ENCODE data around the gene OSBPL6. TPM values are rescaled to one million over a fixed set of nuclear protein-coding genes. Genes with fewer than 3 reads are reported as not detected.
A peak's percentile ranks its signal among the peaks of the same experiment; 100 is the strongest.

Gene OSBPL6
- total and polyA plus RNA-seq, 9 of the 15 experiments (the other 6 are each of a cell fraction or from before 2014, with no cell fraction given): 3.4 to 12.7 (median 9.3) TPM

DNA sequence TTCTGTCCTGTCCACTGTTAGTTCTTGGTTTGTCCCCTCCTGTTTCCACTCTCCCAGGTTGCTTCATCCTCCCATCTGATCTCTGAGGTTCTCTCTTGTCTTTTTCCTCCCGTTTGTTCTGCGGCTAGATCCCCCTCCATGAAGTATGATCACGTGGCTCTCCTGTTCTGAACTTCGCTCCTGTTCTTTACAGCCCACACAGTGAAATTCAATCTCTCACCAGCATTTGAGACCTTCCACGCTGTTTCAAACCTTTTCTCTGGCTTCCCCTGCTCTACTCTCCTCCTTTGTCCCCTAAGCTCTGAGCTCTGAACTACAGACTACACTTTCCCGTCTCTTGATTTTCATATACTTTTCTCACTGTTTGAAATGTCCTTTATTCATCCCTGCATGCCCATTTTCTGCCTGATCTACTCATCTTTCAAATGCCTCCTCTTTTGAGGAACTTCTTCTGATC, 83.5 kb downstream of the OSBPL6 start (continued):
- TF ChIP-seq, protein P1, sequence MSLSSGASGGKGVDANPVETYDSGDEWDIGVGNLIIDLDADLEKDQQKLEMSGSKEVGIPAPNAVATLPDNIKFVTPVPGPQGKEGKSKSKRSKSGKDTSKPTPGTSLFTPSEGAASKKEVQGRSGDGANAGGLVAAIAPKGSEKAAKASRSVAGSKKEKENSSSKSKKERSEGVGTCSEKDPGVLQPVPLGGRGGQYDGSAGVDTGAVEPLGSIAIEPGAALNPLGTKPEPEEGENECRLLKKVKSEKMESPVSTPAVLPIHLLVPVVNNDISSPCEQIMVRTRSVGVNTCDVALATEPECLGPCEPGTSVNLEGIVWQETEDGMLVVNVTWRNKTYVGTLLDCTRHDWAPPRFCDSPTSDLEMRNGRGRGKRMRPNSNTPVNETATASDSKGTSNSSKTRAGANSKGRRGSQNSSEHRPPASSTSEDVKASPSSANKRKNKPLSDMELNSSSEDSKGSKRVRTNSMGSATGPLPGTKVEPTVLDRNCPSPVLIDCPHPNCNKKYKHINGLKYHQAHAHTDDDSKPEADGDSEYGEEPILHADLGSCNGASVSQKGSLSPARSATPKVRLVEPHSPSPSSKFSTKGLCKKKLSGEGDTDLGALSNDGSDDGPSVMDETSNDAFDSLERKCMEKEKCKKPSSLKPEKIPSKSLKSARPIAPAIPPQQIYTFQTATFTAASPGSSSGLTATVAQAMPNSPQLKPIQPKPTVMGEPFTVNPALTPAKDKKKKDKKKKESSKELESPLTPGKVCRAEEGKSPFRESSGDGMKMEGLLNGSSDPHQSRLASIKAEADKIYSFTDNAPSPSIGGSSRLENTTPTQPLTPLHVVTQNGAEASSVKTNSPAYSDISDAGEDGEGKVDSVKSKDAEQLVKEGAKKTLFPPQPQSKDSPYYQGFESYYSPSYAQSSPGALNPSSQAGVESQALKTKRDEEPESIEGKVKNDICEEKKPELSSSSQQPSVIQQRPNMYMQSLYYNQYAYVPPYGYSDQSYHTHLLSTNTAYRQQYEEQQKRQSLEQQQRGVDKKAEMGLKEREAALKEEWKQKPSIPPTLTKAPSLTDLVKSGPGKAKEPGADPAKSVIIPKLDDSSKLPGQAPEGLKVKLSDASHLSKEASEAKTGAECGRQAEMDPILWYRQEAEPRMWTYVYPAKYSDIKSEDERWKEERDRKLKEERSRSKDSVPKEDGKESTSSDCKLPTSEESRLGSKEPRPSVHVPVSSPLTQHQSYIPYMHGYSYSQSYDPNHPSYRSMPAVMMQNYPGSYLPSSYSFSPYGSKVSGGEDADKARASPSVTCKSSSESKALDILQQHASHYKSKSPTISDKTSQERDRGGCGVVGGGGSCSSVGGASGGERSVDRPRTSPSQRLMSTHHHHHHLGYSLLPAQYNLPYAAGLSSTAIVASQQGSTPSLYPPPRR (CRISPR knock-in tag; IDR thresholded peaks at IDR 0.05; ENCODE audit: borderline replicate concordance): no peak
- TF ChIP-seq LEF1 (IDR thresholded peaks at IDR 0.05) (0 out of 2 replicates have a peak, but pooled peaks have one; percentile 27), CBFA2T3 (IDR thresholded peaks at IDR 0.05) (0 out of 2 replicates have a peak, but pooled peaks have one; percentile 7), NR3C1 (CRISPR knock-in tag; IDR thresholded peaks at IDR 0.05) (no peak), GABPB2 (CRISPR knock-in tag; conservative IDR thresholded peaks at IDR 0.05) (no peak), SMAD2 (IDR thresholded peaks at IDR 0.05; ENCODE audit: low read depth, low read length) (no peak), BRF1 (IDR thresholded peaks at IDR 0.05; ENCODE audit: borderline replicate concordance, extremely low read depth, insufficient read length) (no peak), SIN3A (IDR thresholded peaks at IDR 0.05; ENCODE audit: borderline replicate concordance in 2 of 2, control insufficient read depth in 1 of 2, low read depth in 2 of 2, low read length in 2 of 2) (no peak), HNRNPL (IDR thresholded peaks at IDR 0.05; ENCODE audit: low read depth, low read length) (no peak), ZNF551 (CRISPR knock-in tag; IDR thresholded peaks at IDR 0.05) (no peak)
- TF ChIP-seq, protein P2, sequence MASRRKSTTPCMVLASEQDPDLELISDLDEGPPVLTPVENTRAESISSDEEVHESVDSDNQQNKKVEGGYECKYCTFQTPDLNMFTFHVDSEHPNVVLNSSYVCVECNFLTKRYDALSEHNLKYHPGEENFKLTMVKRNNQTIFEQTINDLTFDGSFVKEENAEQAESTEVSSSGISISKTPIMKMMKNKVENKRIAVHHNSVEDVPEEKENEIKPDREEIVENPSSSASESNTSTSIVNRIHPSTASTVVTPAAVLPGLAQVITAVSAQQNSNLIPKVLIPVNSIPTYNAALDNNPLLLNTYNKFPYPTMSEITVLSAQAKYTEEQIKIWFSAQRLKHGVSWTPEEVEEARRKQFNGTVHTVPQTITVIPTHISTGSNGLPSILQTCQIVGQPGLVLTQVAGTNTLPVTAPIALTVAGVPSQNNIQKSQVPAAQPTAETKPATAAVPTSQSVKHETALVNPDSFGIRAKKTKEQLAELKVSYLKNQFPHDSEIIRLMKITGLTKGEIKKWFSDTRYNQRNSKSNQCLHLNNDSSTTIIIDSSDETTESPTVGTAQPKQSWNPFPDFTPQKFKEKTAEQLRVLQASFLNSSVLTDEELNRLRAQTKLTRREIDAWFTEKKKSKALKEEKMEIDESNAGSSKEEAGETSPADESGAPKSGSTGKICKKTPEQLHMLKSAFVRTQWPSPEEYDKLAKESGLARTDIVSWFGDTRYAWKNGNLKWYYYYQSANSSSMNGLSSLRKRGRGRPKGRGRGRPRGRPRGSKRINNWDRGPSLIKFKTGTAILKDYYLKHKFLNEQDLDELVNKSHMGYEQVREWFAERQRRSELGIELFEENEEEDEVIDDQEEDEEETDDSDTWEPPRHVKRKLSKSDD (conservative IDR thresholded peaks at IDR 0.05; ENCODE audit: low read length): no peak
- TF ChIP-seq, protein P3, sequence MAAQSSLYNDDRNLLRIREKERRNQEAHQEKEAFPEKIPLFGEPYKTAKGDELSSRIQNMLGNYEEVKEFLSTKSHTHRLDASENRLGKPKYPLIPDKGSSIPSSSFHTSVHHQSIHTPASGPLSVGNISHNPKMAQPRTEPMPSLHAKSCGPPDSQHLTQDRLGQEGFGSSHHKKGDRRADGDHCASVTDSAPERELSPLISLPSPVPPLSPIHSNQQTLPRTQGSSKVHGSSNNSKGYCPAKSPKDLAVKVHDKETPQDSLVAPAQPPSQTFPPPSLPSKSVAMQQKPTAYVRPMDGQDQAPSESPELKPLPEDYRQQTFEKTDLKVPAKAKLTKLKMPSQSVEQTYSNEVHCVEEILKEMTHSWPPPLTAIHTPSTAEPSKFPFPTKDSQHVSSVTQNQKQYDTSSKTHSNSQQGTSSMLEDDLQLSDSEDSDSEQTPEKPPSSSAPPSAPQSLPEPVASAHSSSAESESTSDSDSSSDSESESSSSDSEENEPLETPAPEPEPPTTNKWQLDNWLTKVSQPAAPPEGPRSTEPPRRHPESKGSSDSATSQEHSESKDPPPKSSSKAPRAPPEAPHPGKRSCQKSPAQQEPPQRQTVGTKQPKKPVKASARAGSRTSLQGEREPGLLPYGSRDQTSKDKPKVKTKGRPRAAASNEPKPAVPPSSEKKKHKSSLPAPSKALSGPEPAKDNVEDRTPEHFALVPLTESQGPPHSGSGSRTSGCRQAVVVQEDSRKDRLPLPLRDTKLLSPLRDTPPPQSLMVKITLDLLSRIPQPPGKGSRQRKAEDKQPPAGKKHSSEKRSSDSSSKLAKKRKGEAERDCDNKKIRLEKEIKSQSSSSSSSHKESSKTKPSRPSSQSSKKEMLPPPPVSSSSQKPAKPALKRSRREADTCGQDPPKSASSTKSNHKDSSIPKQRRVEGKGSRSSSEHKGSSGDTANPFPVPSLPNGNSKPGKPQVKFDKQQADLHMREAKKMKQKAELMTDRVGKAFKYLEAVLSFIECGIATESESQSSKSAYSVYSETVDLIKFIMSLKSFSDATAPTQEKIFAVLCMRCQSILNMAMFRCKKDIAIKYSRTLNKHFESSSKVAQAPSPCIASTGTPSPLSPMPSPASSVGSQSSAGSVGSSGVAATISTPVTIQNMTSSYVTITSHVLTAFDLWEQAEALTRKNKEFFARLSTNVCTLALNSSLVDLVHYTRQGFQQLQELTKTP (IDR thresholded peaks at IDR 0.05; ENCODE audit: low read depth in 1 of 2, partially characterized antibody in 2 of 2): peak; percentile 41 to 56
- TF ChIP-seq, protein P4, sequence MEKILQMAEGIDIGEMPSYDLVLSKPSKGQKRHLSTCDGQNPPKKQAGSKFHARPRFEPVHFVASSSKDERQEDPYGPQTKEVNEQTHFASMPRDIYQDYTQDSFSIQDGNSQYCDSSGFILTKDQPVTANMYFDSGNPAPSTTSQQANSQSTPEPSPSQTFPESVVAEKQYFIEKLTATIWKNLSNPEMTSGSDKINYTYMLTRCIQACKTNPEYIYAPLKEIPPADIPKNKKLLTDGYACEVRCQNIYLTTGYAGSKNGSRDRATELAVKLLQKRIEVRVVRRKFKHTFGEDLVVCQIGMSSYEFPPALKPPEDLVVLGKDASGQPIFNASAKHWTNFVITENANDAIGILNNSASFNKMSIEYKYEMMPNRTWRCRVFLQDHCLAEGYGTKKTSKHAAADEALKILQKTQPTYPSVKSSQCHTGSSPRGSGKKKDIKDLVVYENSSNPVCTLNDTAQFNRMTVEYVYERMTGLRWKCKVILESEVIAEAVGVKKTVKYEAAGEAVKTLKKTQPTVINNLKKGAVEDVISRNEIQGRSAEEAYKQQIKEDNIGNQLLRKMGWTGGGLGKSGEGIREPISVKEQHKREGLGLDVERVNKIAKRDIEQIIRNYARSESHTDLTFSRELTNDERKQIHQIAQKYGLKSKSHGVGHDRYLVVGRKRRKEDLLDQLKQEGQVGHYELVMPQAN (IDR thresholded peaks at IDR 0.05; ENCODE audit: borderline replicate concordance): peak; percentile 43; the same call in 1 of the 2 replicates
